Adipocyte (in vitro differentiated cells): ENCODE results near the gene PTPRM.
A peak's percentile ranks its signal among the peaks of the same experiment; 100 is the strongest.

Experiments
- DNase-seq: peaks from one replicate; pipeline ENCODE4 v3.0.0-alpha.2; 2015; ENCODE audit warnings: low read depth
- H3K27me3 ChIP-seq: replicated peaks from 2 replicates; pipeline ENCODE4 v1.7.0; 2013; ENCODE audit warnings: mild to moderate bottlenecking, low read length, moderate library complexity; ENCODE audit not compliant: control insufficient read depth, insufficient read depth
- H3K36me3 ChIP-seq: 2 replicates; pipeline ENCODE4 v1.7.0; 2013; ENCODE audit warnings: low read length, mild to moderate bottlenecking, moderate library complexity; ENCODE audit not compliant: control insufficient read depth, insufficient read depth, severe bottlenecking
- H3K4me1 ChIP-seq: 2 replicates; pipeline ENCODE4 v1.7.0; 2013; ENCODE audit warnings: mild to moderate bottlenecking, low read length, moderate library complexity; ENCODE audit not compliant: control insufficient read depth, insufficient read depth
- H3K4me3 ChIP-seq: 2 replicates; pipeline ENCODE4 v1.7.0; 2013; ENCODE audit warnings: mild to moderate bottlenecking, low read length, moderate library complexity
- H3K9ac ChIP-seq: 2 replicates; pipeline ENCODE4 v1.7.0; 2013; ENCODE audit warnings: mild to moderate bottlenecking, low read length, moderate library complexity
- H3K9me3 ChIP-seq: 2 replicates; pipeline ENCODE4 v1.7.0; 2013; ENCODE audit warnings: mild to moderate bottlenecking, low read length, moderate library complexity; ENCODE audit not compliant: control insufficient read depth

Gene PTPRM

GRCh38 chr18:8413751-8414150 lies 846.6 kb downstream of the PTPRM start:
- H3K4me3 ChIP-seq: no peak overlapping the region
- peaks cover 58% of the 10 kb centered on the region for H3K9me3 ChIP-seq
- no peak for DNase-seq
- H3K4me1 ChIP-seq: no peaks in the 10 kb centered on the region
- H3K36me3 ChIP-seq: peaks cover 7% of the 10 kb centered on the region
- no peak overlapping the region for H3K9ac ChIP-seq
- no peaks in the 10 kb centered on the region for H3K27me3 ChIP-seq

GRCh38 chr18:8416212-8417019 lies 849.3 kb downstream of the PTPRM start:
- no peak for DNase-seq
- Histone ChIP-seq H3K4me1 (no peaks in the 10 kb centered on the region), H3K27me3 (no peaks in the 10 kb centered on the region), H3K9ac (no peak overlapping the region), H3K36me3 (no peaks in the 10 kb centered on the region), H3K9me3 (peaks cover 37% of the 10 kb centered on the region), H3K4me3 (no peak overlapping the region)

GRCh38 chr18:8422391-8422790 lies 855.3 kb downstream of the PTPRM start:
- peaks cover 7% of the 10 kb centered on the region for H3K4me1 ChIP-seq
- H3K27me3 ChIP-seq: no peaks in the 10 kb centered on the region
- DNase-seq: no peak
- H3K9ac ChIP-seq: no peak overlapping the region
- H3K9me3 ChIP-seq: peaks cover 2% of the 10 kb centered on the region
- H3K36me3 ChIP-seq: no peaks in the 10 kb centered on the region
- no peak overlapping the region for H3K4me3 ChIP-seq

DNA sequence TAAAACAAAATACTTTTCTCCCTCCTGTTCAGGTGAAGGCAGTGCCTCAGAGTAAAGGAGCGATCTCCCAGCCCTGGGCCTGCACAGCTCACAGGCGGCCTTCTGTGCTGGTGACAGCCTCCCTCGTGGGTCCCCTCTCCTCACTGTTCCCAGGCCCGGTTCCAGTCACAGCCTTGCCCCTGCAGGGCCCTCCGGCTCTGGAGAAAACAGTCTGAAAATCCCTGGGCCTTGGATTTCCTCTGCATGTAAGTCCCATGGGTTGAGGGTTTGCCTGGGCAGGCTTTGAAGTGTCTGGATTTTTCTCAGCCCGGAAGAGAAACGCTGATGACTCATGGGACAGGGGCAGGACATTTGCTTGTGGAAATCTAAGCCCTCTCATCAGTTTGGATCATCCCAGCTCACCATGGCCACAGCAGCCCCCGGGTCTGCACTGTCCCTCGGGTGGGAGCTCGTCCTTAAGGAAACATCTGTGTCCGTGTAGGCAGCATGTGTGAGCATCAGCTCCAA lies 856.0 kb downstream of the PTPRM start:
- H3K4me3 ChIP-seq: no peak overlapping the region
- peak overlapping the region; percentile 13 for H3K9ac ChIP-seq
- peaks cover 2% of the 10 kb centered on the region for H3K9me3 ChIP-seq
- H3K27me3 ChIP-seq: no peaks in the 10 kb centered on the region
- peak; percentile 68 for DNase-seq
- peaks cover 7% of the 10 kb centered on the region for H3K4me1 ChIP-seq
- H3K36me3 ChIP-seq: no peaks in the 10 kb centered on the region

DNA sequence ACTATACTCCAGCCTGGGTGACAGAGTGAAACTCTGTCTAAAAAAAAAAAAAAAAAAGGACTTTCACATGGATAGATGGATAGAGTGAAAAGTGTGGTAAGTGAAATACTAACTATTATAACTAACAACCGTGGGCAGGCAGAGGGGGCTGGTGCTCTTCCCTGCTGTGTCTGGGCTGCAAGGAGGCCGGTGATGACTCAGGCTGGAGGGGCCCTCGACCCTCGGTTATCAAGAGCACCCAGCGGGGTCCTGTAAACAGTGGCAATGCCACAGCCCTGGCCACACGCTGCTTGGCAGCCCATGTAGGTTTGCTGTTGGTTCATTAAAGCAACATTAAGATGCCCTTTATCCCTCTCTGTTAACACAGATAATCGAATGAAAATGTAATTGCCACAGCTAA lies 857.4 kb downstream of the PTPRM start:
- Histone ChIP-seq H3K27me3 (no peaks in the 10 kb centered on the region), H3K9me3 (peaks cover 2% of the 10 kb centered on the region)
- DNase-seq: no peak

DNA sequence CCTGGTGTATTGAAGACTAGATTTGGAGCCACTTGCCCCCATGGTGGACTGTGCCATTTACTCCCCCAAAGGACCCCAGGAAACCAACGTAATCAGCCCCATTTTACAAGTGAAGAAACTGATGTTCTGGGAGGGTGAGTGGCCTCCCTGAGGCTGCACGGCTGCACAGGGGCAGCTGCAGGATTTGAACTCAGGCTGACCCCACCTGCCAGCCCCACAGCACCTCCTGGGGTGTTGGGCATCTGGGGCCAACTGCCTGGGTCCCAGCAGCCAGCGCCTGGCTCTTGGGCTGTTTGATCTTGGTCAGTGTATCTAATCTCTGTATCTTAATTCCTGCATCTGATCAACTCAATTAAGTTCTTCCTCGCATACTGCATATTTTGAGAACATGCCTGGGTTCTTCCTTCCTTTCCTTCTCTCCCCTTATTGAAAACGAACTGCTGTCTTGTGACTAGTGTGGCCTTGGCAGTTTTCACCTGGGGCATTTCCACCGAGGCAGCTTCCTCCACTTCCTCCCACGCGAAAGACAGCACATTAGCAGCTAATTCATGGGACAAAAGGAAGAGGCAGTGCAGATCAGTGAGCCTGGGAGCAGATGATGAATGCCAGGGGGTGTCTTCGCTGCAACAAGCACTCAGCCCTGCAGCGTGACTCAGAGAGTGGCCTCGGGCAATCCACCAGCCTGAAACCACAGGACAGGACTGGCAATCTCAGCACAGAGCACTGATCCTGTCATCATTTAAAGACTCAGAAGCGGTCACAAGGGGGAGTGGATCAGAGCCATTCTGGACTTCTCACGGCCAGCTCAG lies 858.0 kb downstream of the PTPRM start:
- peak; percentile 82 for DNase-seq
- no peaks in the 10 kb centered on the region for H3K27me3 ChIP-seq
- no peak overlapping the region for H3K4me3 ChIP-seq
- peaks cover 7% of the 10 kb centered on the region for H3K4me1 ChIP-seq
- H3K36me3 ChIP-seq: no peaks in the 10 kb centered on the region
- peaks cover 2% of the 10 kb centered on the region for H3K9me3 ChIP-seq
- H3K9ac ChIP-seq: no peak overlapping the region

More for the DNA sequence above, 857.4 kb downstream of the PTPRM start:
- no peak overlapping the region for H3K4me3 ChIP-seq
- no peak overlapping the region for H3K9ac ChIP-seq
- no peaks in the 10 kb centered on the region for H3K36me3 ChIP-seq
- H3K4me1 ChIP-seq: peaks cover 7% of the 10 kb centered on the region

GRCh38 chr18:8426401-8426800 lies 859.3 kb downstream of the PTPRM start:
- no peak overlapping the region for H3K9ac ChIP-seq
- no peak overlapping the region for H3K4me3 ChIP-seq
- peaks cover 2% of the 10 kb centered on the region for H3K9me3 ChIP-seq
- H3K4me1 ChIP-seq: peaks cover 7% of the 10 kb centered on the region
- H3K27me3 ChIP-seq: no peaks in the 10 kb centered on the region
- no peaks in the 10 kb centered on the region for H3K36me3 ChIP-seq
- no peak for DNase-seq

- Histone ChIP-seq H3K9ac (no peak overlapping the region), H3K9me3 (peaks cover 2% of the 10 kb centered on the region), H3K27me3 (no peaks in the 10 kb centered on the region), H3K4me1 (peaks cover 7% of the 10 kb centered on the region), H3K4me3 (no peak overlapping the region), H3K36me3 (no peaks in the 10 kb centered on the region)
- no peak for DNase-seq
Observed at GRCh38 chr18:8427339-8427738, 860.2 kb downstream of the PTPRM start.

GRCh38 chr18:8428951-8429350 lies 861.8 kb downstream of the PTPRM start:
- H3K27me3 ChIP-seq: peaks cover 2% of the 10 kb centered on the region
- H3K36me3 ChIP-seq: no peaks in the 10 kb centered on the region
- no peak overlapping the region for H3K4me3 ChIP-seq
- no peaks in the 10 kb centered on the region for H3K4me1 ChIP-seq
- peaks cover 2% of the 10 kb centered on the region for H3K9me3 ChIP-seq
- DNase-seq: no peak
- H3K9ac ChIP-seq: no peak overlapping the region

GRCh38 chr18:8431036-8431435 lies 863.9 kb downstream of the PTPRM start:
- DNase-seq: no peak
- H3K36me3 ChIP-seq: no peaks in the 10 kb centered on the region
- peaks cover 7% of the 10 kb centered on the region for H3K9me3 ChIP-seq
- peaks cover 21% of the 10 kb centered on the region for H3K27me3 ChIP-seq
- no peaks in the 10 kb centered on the region for H3K4me1 ChIP-seq
- no peak overlapping the region for H3K9ac ChIP-seq
- H3K4me3 ChIP-seq: no peak overlapping the region

DNA sequence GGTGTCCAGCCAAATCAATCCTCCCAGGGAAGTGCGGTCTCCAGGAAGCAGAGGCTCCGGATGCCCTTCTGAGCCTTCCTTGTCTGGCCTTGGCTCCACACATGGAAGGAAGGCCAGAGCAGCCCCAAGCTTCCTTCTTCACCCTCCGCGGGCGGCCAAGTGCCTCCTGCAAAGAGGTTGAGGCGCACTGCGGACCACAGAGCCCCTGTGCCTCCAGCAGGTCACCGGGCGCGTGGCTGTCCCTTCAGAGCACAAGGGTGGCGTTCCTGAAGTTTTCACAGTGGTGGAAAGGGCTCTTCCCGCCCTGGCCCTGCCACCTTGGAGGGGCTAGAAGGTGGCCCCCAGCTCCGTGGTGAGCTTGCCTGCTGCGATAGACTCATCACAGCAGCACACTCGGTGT lies 866.2 kb downstream of the PTPRM start:
- Histone ChIP-seq H3K9me3 (peaks cover 7% of the 10 kb centered on the region), H3K9ac (no peak overlapping the region), H3K4me1 (no peaks in the 10 kb centered on the region), H3K27me3 (peaks cover 38% of the 10 kb centered on the region), H3K4me3 (no peak overlapping the region), H3K36me3 (no peaks in the 10 kb centered on the region)
- no peak for DNase-seq
